Panc1 (cell line): ENCODE results near the gene RFXANK. TPM values are rescaled to one million over a fixed set of nuclear protein-coding genes. Genes with fewer than 3 reads are reported as not detected.
A peak's percentile ranks its signal among the peaks of the same experiment; 100 is the strongest.

Experiments
- ATAC-seq: fragments of 200-7000 bp; cut with Tn5 transposase; 2 replicates; pipeline ENCODE4 v1.9.1; 2020; ENCODE audit warnings: mild to moderate bottlenecking, moderate library complexity
- BruUV-seq: library from RNA; stranded (reverse); fragments of 400-500 nt; replicated peaks from 2 replicates; lab custom pipeline; 2021; lab: Mats Ljungman, UMichigan
- CTCF ChIA-PET: fragments of 300-600 bp; sonication (Branson Sonifier 250); formaldehyde crosslinking; loops from one replicate; lab custom pipeline; 2022; ENCODE audit warnings: antibody characterized with exemption; lab: Charles Lee
- POLR2A ChIA-PET: fragments of 300-600 bp; sonication (Branson Sonifier 250); formaldehyde crosslinking; loops from one replicate; lab custom pipeline; 2022; ENCODE audit warnings: antibody characterized with exemption; lab: Charles Lee
- DNase-seq: peaks from one replicate; pipeline ENCODE4 v3.0.0-alpha.2; 2010; ENCODE audit warnings: low read depth, low spot score
- H3K27ac ChIP-seq: 2 replicates; pipeline ENCODE4 v1.5.1; 2011; ENCODE audit warnings: mild to moderate bottlenecking, low read length, inconsistent platforms
- H3K27me3 ChIP-seq: fragments of 200-500 bp; sonication (Bioruptor generic); 2 replicates; pipeline ENCODE4 v1.6.0; 2014; ENCODE audit warnings: low read length, inconsistent platforms; ENCODE audit not compliant: control insufficient read depth, insufficient read depth
- H3K36me3 ChIP-seq: fragments of 200-500 bp; sonication (Bioruptor generic); 2 replicates; pipeline ENCODE4 v1.5.1; 2014; ENCODE audit warnings: inconsistent platforms, mild to moderate bottlenecking, low read length, moderate library complexity; ENCODE audit not compliant: control insufficient read depth, insufficient read depth
- H3K4me1 ChIP-seq: 2 replicates; pipeline ENCODE4 v1.5.1; 2011; ENCODE audit warnings: inconsistent platforms, mild to moderate bottlenecking, low read length, moderate library complexity; ENCODE audit not compliant: control insufficient read depth, insufficient read depth
- H3K4me3 ChIP-seq, 2 experiments: 2 replicates each; pipeline ENCODE4 v1.5.1; 2011 to 2012; ENCODE audit warnings: low read depth in 2 of 2, low read length in 2 of 2, mild to moderate bottlenecking in 2 of 2, inconsistent platforms in 1 of 2, moderate library complexity in 1 of 2
- H3K9me3 ChIP-seq: fragments of 200-500 bp; sonication (Bioruptor generic); 2 replicates; pipeline ENCODE4 v1.5.1; 2014; ENCODE audit warnings: low read depth, mild to moderate bottlenecking, inconsistent platforms, low read length, moderate library complexity; ENCODE audit not compliant: control insufficient read depth, insufficient read depth
- CTCF ChIP-seq: fragments of 450-650 bp; IDR thresholded peaks from 2 replicates; pipeline ENCODE4 v1.5.1; 2017; ENCODE audit warnings: mild to moderate bottlenecking
- POLR2AphosphoS5 ChIP-seq: IDR thresholded peaks from 2 replicates; pipeline ENCODE4 v1.6.1; 2012; ENCODE audit warnings: mild to moderate bottlenecking, low read depth, low read length, moderate library complexity
- REST ChIP-seq, 2 experiments: IDR thresholded peaks; 2 replicates each; pipeline ENCODE4 v1.6.1; 2011 to 2012; ENCODE audit warnings: low read depth in 2 of 2, control low read depth in 1 of 2, low read length in 1 of 2, mild to moderate bottlenecking in 1 of 2, moderate library complexity in 1 of 2; ENCODE audit not compliant: insufficient read depth in 1 of 2
- SIN3A ChIP-seq: IDR thresholded peaks from 2 replicates; pipeline ENCODE4 v1.6.1; 2012; ENCODE audit warnings: low read depth, mild to moderate bottlenecking, low read length, moderate library complexity, borderline replicate concordance; ENCODE audit not compliant: insufficient read depth
- TCF7L2 ChIP-seq: IDR thresholded peaks from 2 replicates; pipeline ENCODE4 v1.6.1; 2011; ENCODE audit warnings: mild to moderate bottlenecking, low read depth, low read length, inconsistent platforms
- in situ Hi-C: cut with HindIII; loops from 2 replicates; pipeline ENCODE4 v1.10.0; 2016; ENCODE audit warnings: low sequenced_read_pairs, low pct_unique_long_range_greater_than_20kb
- intact Hi-C: fragments of 100-400 bp; cut with micrococcal nuclease; formaldehyde crosslinking; loops from one replicate; pipeline ENCODE4 v1.10.0; 2022; ENCODE audit not compliant: unreplicated experiment
- total RNA-seq: library from RNA; stranded (reverse); gene quantifications from one replicate; pipeline ENCODE4 v1.2.1, GENCODE V29; 2021; ENCODE audit not compliant: unreplicated experiment

The RFXANK gene
- total RNA-seq, 1 experiment from 2014 or later = 92.3 TPM

GRCh38 chr19:19214159-19214490, 22.1 kb downstream of the RFXANK start:
- H3K27ac ChIP-seq = no peak overlapping the region
- ChIA-PET POLR2A (no interaction called here), CTCF (no interaction called here)
- ATAC-seq (no peak), DNase-seq (no peak)
- no peak for TF ChIP-seq SIN3A
- TF ChIP-seq CTCF = no peak
- TF ChIP-seq REST (IDR thresholded peaks at IDR 0.05; ENCODE audit: insufficient read depth in 1 of 2, low read depth in 2 of 2, low read length in 1 of 2) = no peak
- TF ChIP-seq POLR2AphosphoS5 = no peak
- TF ChIP-seq TCF7L2 = no peak
- in situ Hi-C loops (no loop called here), intact Hi-C loops (no loop called here)
- no peaks in the 10 kb centered on the region for H3K9me3 ChIP-seq
- no TSS peak for BruUV-seq
- no peaks in the 10 kb centered on the region for H3K4me1 ChIP-seq
- H3K27me3 ChIP-seq = no peaks in the 10 kb centered on the region
- H3K4me3 ChIP-seq = no peak overlapping the region
- H3K36me3 ChIP-seq = no peaks in the 10 kb centered on the region

GRCh38 chr19:19214892-19215291, 22.8 kb downstream of the RFXANK start:
- TF ChIP-seq SIN3A (no peak), REST (IDR thresholded peaks at IDR 0.05; ENCODE audit: insufficient read depth in 1 of 2, low read depth in 2 of 2, low read length in 1 of 2) (peak; percentile 94 to 97)
- DNase-seq = no peak
- no TSS peak for BruUV-seq
- H3K4me1 ChIP-seq = no peaks in the 10 kb centered on the region
- no peak for ATAC-seq
- no peaks in the 10 kb centered on the region for H3K9me3 ChIP-seq
- in situ Hi-C loops = no loop called here
- H3K27ac ChIP-seq = no peak overlapping the region
- no peak overlapping the region for H3K4me3 ChIP-seq
- intact Hi-C loops = no loop called here
- no peaks in the 10 kb centered on the region for H3K27me3 ChIP-seq
- no peaks in the 10 kb centered on the region for H3K36me3 ChIP-seq
- ChIA-PET POLR2A (no interaction called here), CTCF (no interaction called here)
